H1 (cell line): ENCODE data around the gene POU4F1. TPM values are rescaled to one million over a fixed set of nuclear protein-coding genes. Genes with fewer than 3 reads are reported as not detected.

ENCODE experiments used
- ASH2L ChIP-seq: fragments of 200-600, 300-600 bp; sonication (generic); IDR thresholded peaks from one replicate; pipeline ENCODE4 v1.7.1; 2017; ENCODE audit warnings: low read length
- ATF2 ChIP-seq: IDR thresholded peaks from 2 replicates; pipeline ENCODE4 v1.6.1; 2012; ENCODE audit warnings: low read length, inconsistent platforms
- BACH1 ChIP-seq: IDR thresholded peaks from 2 replicates; pipeline ENCODE4 v1.6.1; 2012; ENCODE audit warnings: low read length, improper control_type of control experiment
- BCL11A ChIP-seq, 2 experiments: IDR thresholded peaks; one replicate each; pipeline ENCODE4 v1.6.1; 2011; ENCODE audit warnings: low read depth in 2 of 2, low read length in 2 of 2, mild to moderate bottlenecking in 2 of 2
- BRCA1 ChIP-seq: IDR thresholded peaks from 2 replicates; pipeline ENCODE4 v1.6.1; 2012; ENCODE audit warnings: low read depth, low read length, improper control_type of control experiment
- CBX5 ChIP-seq: fragments of 300-800, 300-1000 bp; sonication (generic); IDR thresholded peaks from 2 replicates; pipeline ENCODE4 v1.7.1; 2016; ENCODE audit warnings: antibody characterized with exemption, low read length, low read depth
- CEBPB ChIP-seq: IDR thresholded peaks from 2 replicates; pipeline ENCODE4 v1.6.1; 2012; ENCODE audit warnings: low read depth, low read length
- EZH2 ChIP-seq: fragments of 200-600 bp; sonication (generic); IDR thresholded peaks from 2 replicates; pipeline ENCODE4 v1.7.1; 2012; ENCODE audit warnings: low read depth, mild to moderate bottlenecking, moderate library complexity, low read length, inconsistent platforms; ENCODE audit not compliant: severe bottlenecking
- GABPA ChIP-seq: IDR thresholded peaks from 2 replicates; pipeline ENCODE4 v1.6.1; 2011; ENCODE audit warnings: mild to moderate bottlenecking, low read length, moderate library complexity, borderline replicate concordance; ENCODE audit not compliant: insufficient read depth
- HDAC6 ChIP-seq: IDR thresholded peaks from one replicate; pipeline ENCODE4 v1.7.1; 2012; ENCODE audit warnings: low read depth, mild to moderate bottlenecking, inconsistent platforms, low read length, moderate library complexity
- KDM5A ChIP-seq: fragments of 200-600 bp; IDR thresholded peaks from 2 replicates; pipeline ENCODE4 v1.7.1; 2012; ENCODE audit warnings: mild to moderate bottlenecking, low read length, inconsistent platforms, mixed read lengths
- MAFK ChIP-seq: IDR thresholded peaks from 2 replicates; pipeline ENCODE4 v1.6.1; 2012; ENCODE audit warnings: low read depth, mild to moderate bottlenecking, improper control_type of control experiment, low read length
- NANOG ChIP-seq: IDR thresholded peaks from 2 replicates; pipeline ENCODE4 v1.6.1; 2011; ENCODE audit warnings: low read length, low read depth, mild to moderate bottlenecking, inconsistent platforms; ENCODE audit not compliant: insufficient read depth, poor library complexity, severe bottlenecking
- POU5F1 ChIP-seq: IDR thresholded peaks from 2 replicates; pipeline ENCODE4 v1.6.1; 2011; ENCODE audit warnings: low read depth, mild to moderate bottlenecking, low read length, moderate library complexity
- RAD21 ChIP-seq, 2 experiments: IDR thresholded peaks in 1 of 2; conservative IDR thresholded peaks in 1 of 2; 2 replicates each; pipeline ENCODE4 v1.6.1; 2011; ENCODE audit warnings: low read depth in 2 of 2, low read length in 2 of 2, improper control_type of control experiment in 1 of 2, inconsistent platforms in 1 of 2, mild to moderate bottlenecking in 1 of 2, moderate library complexity in 1 of 2
- RFX5 ChIP-seq: IDR thresholded peaks from 2 replicates; pipeline ENCODE4 v1.6.1; 2011; ENCODE audit warnings: low read depth, low read length, improper control_type of control experiment, borderline replicate concordance
- SIN3A ChIP-seq, 2 experiments: IDR thresholded peaks in 1 of 2; conservative IDR thresholded peaks in 1 of 2; 2 replicates each; pipeline ENCODE4 v1.6.1; 2011 to 2012; ENCODE audit warnings: low read length in 2 of 2, improper control_type of control experiment in 1 of 2, low read depth in 1 of 2, mild to moderate bottlenecking in 1 of 2
- SIX5 ChIP-seq: IDR thresholded peaks from 2 replicates; pipeline ENCODE4 v1.6.1; 2011; ENCODE audit warnings: mild to moderate bottlenecking, low read depth, low read length
- SRF ChIP-seq: IDR thresholded peaks from 2 replicates; pipeline ENCODE4 v1.6.1; 2011; ENCODE audit warnings: mild to moderate bottlenecking, low read depth, low read length, moderate library complexity
- SUZ12 ChIP-seq: fragments of 200-600 bp; sonication (generic); IDR thresholded peaks from 2 replicates; pipeline ENCODE4 v1.6.1; 2012; ENCODE audit warnings: mild to moderate bottlenecking, inconsistent platforms, low read length, moderate library complexity, mixed read lengths
- TCF12 ChIP-seq: IDR thresholded peaks from 2 replicates; pipeline ENCODE4 v1.6.1; 2011; ENCODE audit warnings: low read depth, mild to moderate bottlenecking, low read length
- polyA plus RNA-seq, 7 experiments: library from polyadenylated mRNA; depleted of rRNA in 3 of 7; stranded (reverse) in 5 of 7; unstranded in 2 of 7; fragments of >200 nt in 5 of 7; fragments of 200-250 nt in 2 of 7; gene quantifications; 1 replicate in 5 of 7; 2 replicates in 1 of 7; 4 replicates in 1 of 7; pipeline versions ENCODE4 v1.2.1 to v1.2.3, GENCODE V29; 2011 to 2013; ENCODE audit warnings: missing spikeins in 2 of 7, mixed read lengths in 2 of 7
- total RNA-seq: library from RNA; stranded (reverse); fragmentation: NEBNext Ultra II Directional; extraction: Animal tissue kit (Norgen Biotek cat#: 25700); gene quantifications from 2 replicates; pipeline ENCODE4 v1.2.1, GENCODE V29; 2021
- TF ChIP-seq, protein P1 (sequence below): IDR thresholded peaks from 2 replicates; pipeline ENCODE4 v1.6.1; 2011; ENCODE audit warnings: low read depth, mild to moderate bottlenecking, low read length; ENCODE audit not compliant: insufficient read depth

The POU4F1 gene
- total and polyA plus RNA-seq, 2 of the 8 experiments (the other 6 are each of a cell fraction or from before 2014, with no cell fraction given): 0.09 to 0.32 TPM

DNA sequence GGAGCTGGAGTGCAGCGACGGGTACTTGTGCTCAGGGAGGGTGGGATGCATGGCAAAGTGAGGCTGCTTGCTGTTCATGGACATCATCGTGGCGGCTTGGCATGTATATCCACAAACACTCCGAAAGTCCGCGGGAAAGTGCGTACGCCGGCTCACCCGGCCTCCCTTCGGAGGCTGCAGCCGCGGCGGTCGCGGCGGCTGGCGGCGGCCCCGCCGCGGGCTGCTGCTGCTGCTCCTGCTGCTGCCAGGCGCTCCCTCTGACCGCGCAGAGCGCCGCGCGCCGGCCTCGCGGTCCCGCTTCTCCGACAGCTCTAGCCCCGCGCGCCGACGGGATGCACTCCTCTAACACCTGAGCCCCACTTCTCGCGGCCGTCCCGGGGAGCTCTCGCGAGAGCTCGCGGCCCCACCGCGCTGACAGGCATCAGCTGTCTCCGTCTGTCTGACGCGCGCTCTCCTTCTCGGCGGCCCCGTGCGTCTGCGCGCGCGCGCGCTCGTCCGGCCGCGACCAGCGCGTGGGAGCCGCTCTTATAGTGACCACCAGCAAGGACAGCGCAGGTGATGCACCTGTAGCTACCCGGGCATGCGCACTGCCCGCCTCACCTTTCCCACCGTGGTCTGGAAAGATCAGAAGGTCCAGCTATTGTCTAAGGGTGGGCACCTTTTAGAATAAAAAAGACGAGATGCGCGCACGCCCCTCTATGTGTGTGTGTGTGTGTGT lies at the start of gene POU4F1 (continued):
- TF ChIP-seq SIN3A (conservative IDR thresholded peaks at IDR 0.05 in 1 of 2, IDR thresholded peaks at IDR 0.05 in 1 of 2; ENCODE audit: low read depth in 1 of 2, low read length in 2 of 2) (peak; percentile 89 to 93; a peak in 3 of 4 replicates), POU5F1 (no peak), EZH2 (peak; percentile 84), RFX5 (no peak), HDAC6 (no peak), TCF12 (no peak), ATF2 (no peak), RAD21 (IDR thresholded peaks at IDR 0.05 in 1 of 2, conservative IDR thresholded peaks at IDR 0.05 in 1 of 2; ENCODE audit: low read depth in 2 of 2, low read length in 2 of 2) (no peak), NANOG (no peak), GABPA (no peak), CEBPB (no peak), BRCA1 (peak; percentile 81), BCL11A (IDR thresholded peaks at IDR 0.05; ENCODE audit: low read depth in 2 of 2, low read length in 2 of 2) (no peak), MAFK (no peak), SUZ12 (peak; percentile 67; the same call in 1 of the 2 replicates), KDM5A (no peak), ASH2L (no peak), BACH1 (0 out of 2 replicates have a peak, but pooled peaks have one; percentile 13), CBX5 (no peak), SIX5 (no peak), SRF (no peak)
- TF ChIP-seq, protein P1, sequence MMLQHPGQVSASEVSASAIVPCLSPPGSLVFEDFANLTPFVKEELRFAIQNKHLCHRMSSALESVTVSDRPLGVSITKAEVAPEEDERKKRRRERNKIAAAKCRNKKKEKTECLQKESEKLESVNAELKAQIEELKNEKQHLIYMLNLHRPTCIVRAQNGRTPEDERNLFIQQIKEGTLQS: no peak
